ENCODE data around the gene SMC4.

Gene SMC4

GRCh38 chr3:160454995-160455394 lies 55.5 kb downstream of the SMC4 start:
- H3K36me3 ChIP-seq (ENCODE audit: control insufficient read depth, insufficient read depth, low read length): no peaks in the 10 kb centered on the region
- H3K27ac ChIP-seq (ENCODE audit: insufficient read depth, low read depth, low read length, poor library complexity, severe bottlenecking): no peak overlapping the region
- H3K4me3 ChIP-seq (ENCODE audit: insufficient read depth, low read depth, low read length): no peak overlapping the region
- no peaks in the 10 kb centered on the region for H3K9me3 ChIP-seq (ENCODE audit: control insufficient read depth, low read length)
- peaks cover 4% of the 10 kb centered on the region for H3K27me3 ChIP-seq (ENCODE audit: control insufficient read depth, insufficient read depth, low read length, poor library complexity, severe bottlenecking)
- 89 to 95% methylated on average over 1 of the region's 1 CpG for WGBS, 2 experiments
- H3K4me1 ChIP-seq (ENCODE audit: control insufficient read depth, insufficient read depth, low read length): no peaks in the 10 kb centered on the region

- H3K36me3 ChIP-seq (ENCODE audit: control insufficient read depth, insufficient read depth, low read length): no peaks in the 10 kb centered on the region
- no peaks in the 10 kb centered on the region for H3K9me3 ChIP-seq (ENCODE audit: control insufficient read depth, low read length)
- H3K4me3 ChIP-seq (ENCODE audit: insufficient read depth, low read depth, low read length): no peak overlapping the region
- 86 to 93% methylated on average over 3 of the region's 3 CpGs for WGBS, 2 experiments
- no peaks in the 10 kb centered on the region for H3K27me3 ChIP-seq (ENCODE audit: control insufficient read depth, insufficient read depth, low read length, poor library complexity, severe bottlenecking)
- H3K4me1 ChIP-seq (ENCODE audit: control insufficient read depth, insufficient read depth, low read length): no peaks in the 10 kb centered on the region
- no peak overlapping the region for H3K27ac ChIP-seq (ENCODE audit: insufficient read depth, low read depth, low read length, poor library complexity, severe bottlenecking)
Measured at GRCh38 chr3:160455846-160456245, 56.4 kb downstream of the SMC4 start.

GRCh38 chr3:160458151-160458550 lies 58.7 kb downstream of the SMC4 start:
- WGBS, 2 experiments: 87 to 90% methylated on average over 4 of the region's 4 CpGs
- no peaks in the 10 kb centered on the region for H3K36me3 ChIP-seq (ENCODE audit: control insufficient read depth, insufficient read depth, low read length)
- H3K4me3 ChIP-seq (ENCODE audit: insufficient read depth, low read depth, low read length): no peak overlapping the region
- no peaks in the 10 kb centered on the region for H3K4me1 ChIP-seq (ENCODE audit: control insufficient read depth, insufficient read depth, low read length)
- no peak overlapping the region for H3K27ac ChIP-seq (ENCODE audit: insufficient read depth, low read depth, low read length, poor library complexity, severe bottlenecking)
- H3K27me3 ChIP-seq (ENCODE audit: control insufficient read depth, insufficient read depth, low read length, poor library complexity, severe bottlenecking): no peaks in the 10 kb centered on the region
- no peaks in the 10 kb centered on the region for H3K9me3 ChIP-seq (ENCODE audit: control insufficient read depth, low read length)

GRCh38 chr3:160459450-160459970 lies 60.1 kb downstream of the SMC4 start:
- WGBS, 2 experiments: 95% methylated on average over 9 of the region's 9 CpGs
- H3K36me3 ChIP-seq (ENCODE audit: control insufficient read depth, insufficient read depth, low read length): no peaks in the 10 kb centered on the region
- H3K9me3 ChIP-seq (ENCODE audit: control insufficient read depth, low read length): no peaks in the 10 kb centered on the region
- H3K4me3 ChIP-seq (ENCODE audit: insufficient read depth, low read depth, low read length): no peak overlapping the region
- H3K27ac ChIP-seq (ENCODE audit: insufficient read depth, low read depth, low read length, poor library complexity, severe bottlenecking): no peak overlapping the region
- no peaks in the 10 kb centered on the region for H3K27me3 ChIP-seq (ENCODE audit: control insufficient read depth, insufficient read depth, low read length, poor library complexity, severe bottlenecking)
- H3K4me1 ChIP-seq (ENCODE audit: control insufficient read depth, insufficient read depth, low read length): no peaks in the 10 kb centered on the region

- H3K9me3 ChIP-seq (ENCODE audit: control insufficient read depth, low read length): no peaks in the 10 kb centered on the region
- WGBS, 2 experiments: 86 to 92% methylated on average over 3 of the region's 3 CpGs
- H3K27me3 ChIP-seq (ENCODE audit: control insufficient read depth, insufficient read depth, low read length, poor library complexity, severe bottlenecking): no peaks in the 10 kb centered on the region
- no peak overlapping the region for H3K27ac ChIP-seq (ENCODE audit: insufficient read depth, low read depth, low read length, poor library complexity, severe bottlenecking)
- no peaks in the 10 kb centered on the region for H3K36me3 ChIP-seq (ENCODE audit: control insufficient read depth, insufficient read depth, low read length)
- H3K4me1 ChIP-seq (ENCODE audit: control insufficient read depth, insufficient read depth, low read length): no peaks in the 10 kb centered on the region
- H3K4me3 ChIP-seq (ENCODE audit: insufficient read depth, low read depth, low read length): no peak overlapping the region
Measured at GRCh38 chr3:160460033-160460432, 60.6 kb downstream of the SMC4 start.

GRCh38 chr3:160464321-160464720 lies 64.9 kb downstream of the SMC4 start:
- no peaks in the 10 kb centered on the region for H3K36me3 ChIP-seq (ENCODE audit: control insufficient read depth, insufficient read depth, low read length)
- H3K27me3 ChIP-seq (ENCODE audit: control insufficient read depth, insufficient read depth, low read length, poor library complexity, severe bottlenecking): no peaks in the 10 kb centered on the region
- H3K27ac ChIP-seq (ENCODE audit: insufficient read depth, low read depth, low read length, poor library complexity, severe bottlenecking): no peak overlapping the region
- no peaks in the 10 kb centered on the region for H3K9me3 ChIP-seq (ENCODE audit: control insufficient read depth, low read length)
- no peak overlapping the region for H3K4me3 ChIP-seq (ENCODE audit: insufficient read depth, low read depth, low read length)
- 88 to 97% methylated on average over 2 of the region's 2 CpGs for WGBS, 2 experiments
- H3K4me1 ChIP-seq (ENCODE audit: control insufficient read depth, insufficient read depth, low read length): no peaks in the 10 kb centered on the region

GRCh38 chr3:160464971-160465370 lies 65.5 kb downstream of the SMC4 start:
- H3K4me3 ChIP-seq (ENCODE audit: insufficient read depth, low read depth, low read length): no peak overlapping the region
- no peaks in the 10 kb centered on the region for H3K27me3 ChIP-seq (ENCODE audit: control insufficient read depth, insufficient read depth, low read length, poor library complexity, severe bottlenecking)
- H3K27ac ChIP-seq (ENCODE audit: insufficient read depth, low read depth, low read length, poor library complexity, severe bottlenecking): no peak overlapping the region
- H3K36me3 ChIP-seq (ENCODE audit: control insufficient read depth, insufficient read depth, low read length): no peaks in the 10 kb centered on the region
- WGBS, 2 experiments: 100% methylated on average over 1 of the region's 1 CpG; no CpG with 5 or more reads in 1 of the 2 experiments
- H3K9me3 ChIP-seq (ENCODE audit: control insufficient read depth, low read length): no peaks in the 10 kb centered on the region
- no peaks in the 10 kb centered on the region for H3K4me1 ChIP-seq (ENCODE audit: control insufficient read depth, insufficient read depth, low read length)

GRCh38 chr3:160470181-160470580 lies 70.7 kb downstream of the SMC4 start:
- 90 to 94% methylated on average over 5 of the region's 5 CpGs for WGBS, 2 experiments
- H3K4me3 ChIP-seq (ENCODE audit: insufficient read depth, low read depth, low read length): no peak overlapping the region
- H3K9me3 ChIP-seq (ENCODE audit: control insufficient read depth, low read length): no peaks in the 10 kb centered on the region
- H3K4me1 ChIP-seq (ENCODE audit: control insufficient read depth, insufficient read depth, low read length): no peaks in the 10 kb centered on the region
- H3K27me3 ChIP-seq (ENCODE audit: control insufficient read depth, insufficient read depth, low read length, poor library complexity, severe bottlenecking): no peaks in the 10 kb centered on the region
- no peak overlapping the region for H3K27ac ChIP-seq (ENCODE audit: insufficient read depth, low read depth, low read length, poor library complexity, severe bottlenecking)
- no peaks in the 10 kb centered on the region for H3K36me3 ChIP-seq (ENCODE audit: control insufficient read depth, insufficient read depth, low read length)

GRCh38 chr3:160471892-160472291 lies 72.4 kb downstream of the SMC4 start:
- no peaks in the 10 kb centered on the region for H3K36me3 ChIP-seq (ENCODE audit: control insufficient read depth, insufficient read depth, low read length)
- no peaks in the 10 kb centered on the region for H3K4me1 ChIP-seq (ENCODE audit: control insufficient read depth, insufficient read depth, low read length)
- no peak overlapping the region for H3K4me3 ChIP-seq (ENCODE audit: insufficient read depth, low read depth, low read length)
- no peaks in the 10 kb centered on the region for H3K9me3 ChIP-seq (ENCODE audit: control insufficient read depth, low read length)
- 81 to 82% methylated on average over 2 of the region's 2 CpGs for WGBS, 2 experiments
- no peaks in the 10 kb centered on the region for H3K27me3 ChIP-seq (ENCODE audit: control insufficient read depth, insufficient read depth, low read length, poor library complexity, severe bottlenecking)
- H3K27ac ChIP-seq (ENCODE audit: insufficient read depth, low read depth, low read length, poor library complexity, severe bottlenecking): no peak overlapping the region

GRCh38 chr3:160472344-160472743 lies 72.9 kb downstream of the SMC4 start:
- no peak overlapping the region for H3K4me3 ChIP-seq (ENCODE audit: insufficient read depth, low read depth, low read length)
- no peak overlapping the region for H3K27ac ChIP-seq (ENCODE audit: insufficient read depth, low read depth, low read length, poor library complexity, severe bottlenecking)
- no peaks in the 10 kb centered on the region for H3K4me1 ChIP-seq (ENCODE audit: control insufficient read depth, insufficient read depth, low read length)
- H3K36me3 ChIP-seq (ENCODE audit: control insufficient read depth, insufficient read depth, low read length): no peaks in the 10 kb centered on the region
- H3K9me3 ChIP-seq (ENCODE audit: control insufficient read depth, low read length): no peaks in the 10 kb centered on the region
- no peaks in the 10 kb centered on the region for H3K27me3 ChIP-seq (ENCODE audit: control insufficient read depth, insufficient read depth, low read length, poor library complexity, severe bottlenecking)
- WGBS, 2 experiments: 60 to 76% methylated on average over 1 to 2 of the region's 2 CpGs

GRCh38 chr3:160473221-160473620 lies 73.8 kb downstream of the SMC4 start:
- 50 to 52% methylated on average over 1 of the region's 1 CpG for WGBS, 2 experiments
- Histone ChIP-seq H3K36me3 (ENCODE audit: control insufficient read depth, insufficient read depth, low read length) (no peaks in the 10 kb centered on the region), H3K4me1 (ENCODE audit: control insufficient read depth, insufficient read depth, low read length) (no peaks in the 10 kb centered on the region), H3K9me3 (ENCODE audit: control insufficient read depth, low read length) (no peaks in the 10 kb centered on the region), H3K27me3 (ENCODE audit: control insufficient read depth, insufficient read depth, low read length, poor library complexity, severe bottlenecking) (no peaks in the 10 kb centered on the region), H3K4me3 (ENCODE audit: insufficient read depth, low read depth, low read length) (no peak overlapping the region), H3K27ac (ENCODE audit: insufficient read depth, low read depth, low read length, poor library complexity, severe bottlenecking) (no peak overlapping the region)

Measured in ectodermal cell (in vitro differentiated cells).